Body of pancreas (tissue), 4 donors: ENCODE data around the gene SNAI3. TPM values are rescaled to one million over a fixed set of nuclear protein-coding genes. Genes with fewer than 3 reads are reported as not detected.

Experiments used
- ATAC-seq: fragments of 150-250 bp; one replicate; pipeline ENCODE4 v1.9.1; 2016
- DNase-seq, 4 donors: peaks; one replicate each; pipeline ENCODE4 v3.0.0-alpha.2; 2019
- H3K27ac ChIP-seq, 4 donors: fragments of 200-600 bp; sonication (generic); 1 replicate in 3 of 4; 2 replicates in 1 of 4; pipeline versions ENCODE4 v1.5.1 to v1.6.1; 2016 to 2019; ENCODE audit warnings: mild to moderate bottlenecking in 1 of 4, mixed read lengths in 1 of 4, moderate library complexity in 1 of 4
- H3K27me3 ChIP-seq, 2 donors: fragments of 200-600 bp; sonication (generic); one replicate each; pipeline ENCODE4 v1.6.0; 2016; ENCODE audit warnings: mild to moderate bottlenecking in 1 of 2
- H3K36me3 ChIP-seq, 2 donors: fragments of 200-600 bp; sonication (generic); replicated peaks in 1 of 2; 2 replicates each; pipeline ENCODE4 v1.5.1; 2016; ENCODE audit warnings: low read depth in 2 of 2; ENCODE audit not compliant: insufficient read depth in 1 of 2
- H3K4me1 ChIP-seq: fragments of 200-600 bp; sonication (generic); one replicate; pipeline ENCODE4 v1.6.0; 2016
- H3K4me3 ChIP-seq, 2 donors: fragments of 200-600 bp; sonication (generic); 1 replicate in 1 of 2; 2 replicates in 1 of 2; pipeline ENCODE4 v1.5.1; 2016 to 2019
- H3K9me3 ChIP-seq, 3 donors: fragments of 200-600 bp; sonication (generic); 1 replicate in 2 of 3; 2 replicates in 1 of 3; pipeline ENCODE4 v1.5.1; 2016
- POLR2A ChIP-seq, 3 donors: fragments of 450-650 bp; IDR thresholded peaks; one replicate each; pipeline ENCODE4 v1.6.1; 2016; ENCODE audit warnings: antibody characterized with exemption in 3 of 3, mild to moderate bottlenecking in 2 of 3
- WGBS, 2 donors: methylation state at CpG; one replicate each; pipeline ENCODE4 v1.1.5; 2017; 5-methylcytosine and 5-hydroxymethylcytosine counted together
- intact Hi-C: fragments of 100-400 bp; cut with DNase I; formaldehyde crosslinking; loops from one replicate; pipeline ENCODE4 v1.15.1; 2023
- total RNA-seq, 2 donors: library from RNA; depleted of rRNA; stranded (reverse); fragments of >200 nt; gene quantifications; one replicate each; pipeline ENCODE4 v1.1.0, GENCODE V29; 2016
- TF ChIP-seq, protein P1 (sequence below), 7 experiments: fragments of 450-650 bp in 4 of 7; fragments of 200-600 bp in 3 of 7; sonication (generic) in 3 of 7; IDR thresholded peaks; one replicate each; pipeline ENCODE4 v1.5.1; 2016 to 2019; ENCODE audit warnings: antibody characterized with exemption in 7 of 7

Gene SNAI3
- total RNA-seq, 2 donors from 2014 or later: 0.26 TPM; not detected in 1

GRCh38 chr16:88655733-88656281, 30.5 kb downstream of the SNAI3 start:
- Histone ChIP-seq H3K9me3 (no peaks in the 10 kb centered on the region), H3K36me3 (no peaks in the 10 kb centered on the region), H3K4me3 (no peak overlapping the region), H3K27me3 (no peaks in the 10 kb centered on the region), H3K4me1 (peaks cover 14% of the 10 kb centered on the region), H3K27ac (no peak overlapping the region)
- intact Hi-C loops: no loop called here
- 92 to 96% methylated on average over 14 to 28 of the region's 29 CpGs for WGBS, 2 donors
- DNase-seq (no peak), ATAC-seq (no peak)
- TF ChIP-seq POLR2A (IDR thresholded peaks at IDR 0.05): no peak

DNA sequence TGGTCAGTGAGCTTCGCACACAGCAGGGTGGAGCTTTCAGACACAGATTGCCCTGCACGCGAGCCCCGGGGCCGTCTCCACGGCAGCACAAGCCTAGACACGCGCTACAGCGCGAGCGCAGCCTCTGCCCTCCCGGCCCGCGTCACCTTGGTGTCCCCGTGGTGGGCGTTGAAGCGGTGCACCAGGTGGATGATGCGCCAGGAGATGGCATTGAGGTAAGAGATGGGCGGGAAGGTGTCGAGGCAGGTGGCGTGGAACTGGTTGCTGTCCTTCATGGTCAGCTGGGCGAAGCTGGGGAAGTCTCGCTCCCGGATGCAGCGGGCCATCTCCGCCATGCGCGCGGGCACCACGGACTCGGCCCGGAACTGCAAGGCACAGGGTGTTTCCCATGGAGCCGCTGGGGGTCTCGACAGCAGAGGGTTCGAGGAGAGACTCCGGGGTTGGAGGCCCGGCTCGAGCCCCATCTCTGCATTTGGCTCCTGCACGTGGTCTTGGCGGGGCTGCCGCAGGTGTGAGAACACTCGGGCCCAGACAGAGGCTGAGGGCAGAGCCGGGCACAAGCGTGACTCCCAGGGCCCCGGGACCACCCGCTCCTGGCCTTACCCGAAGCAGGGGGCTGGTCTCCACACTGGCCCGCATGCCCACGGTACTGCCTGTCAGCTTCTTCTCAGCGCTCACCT, 31.1 kb downstream of the SNAI3 start:
- Histone ChIP-seq H3K36me3 (no peaks in the 10 kb centered on the region), H3K4me1 (peaks cover 17% of the 10 kb centered on the region), H3K27ac (no peak overlapping the region), H3K4me3 (no peak overlapping the region), H3K27me3 (no peaks in the 10 kb centered on the region), H3K9me3 (no peaks in the 10 kb centered on the region)
- 95 to 96% methylated on average over 10 to 42 of the region's 50 CpGs for WGBS, 2 donors
- TF ChIP-seq, protein P1, sequence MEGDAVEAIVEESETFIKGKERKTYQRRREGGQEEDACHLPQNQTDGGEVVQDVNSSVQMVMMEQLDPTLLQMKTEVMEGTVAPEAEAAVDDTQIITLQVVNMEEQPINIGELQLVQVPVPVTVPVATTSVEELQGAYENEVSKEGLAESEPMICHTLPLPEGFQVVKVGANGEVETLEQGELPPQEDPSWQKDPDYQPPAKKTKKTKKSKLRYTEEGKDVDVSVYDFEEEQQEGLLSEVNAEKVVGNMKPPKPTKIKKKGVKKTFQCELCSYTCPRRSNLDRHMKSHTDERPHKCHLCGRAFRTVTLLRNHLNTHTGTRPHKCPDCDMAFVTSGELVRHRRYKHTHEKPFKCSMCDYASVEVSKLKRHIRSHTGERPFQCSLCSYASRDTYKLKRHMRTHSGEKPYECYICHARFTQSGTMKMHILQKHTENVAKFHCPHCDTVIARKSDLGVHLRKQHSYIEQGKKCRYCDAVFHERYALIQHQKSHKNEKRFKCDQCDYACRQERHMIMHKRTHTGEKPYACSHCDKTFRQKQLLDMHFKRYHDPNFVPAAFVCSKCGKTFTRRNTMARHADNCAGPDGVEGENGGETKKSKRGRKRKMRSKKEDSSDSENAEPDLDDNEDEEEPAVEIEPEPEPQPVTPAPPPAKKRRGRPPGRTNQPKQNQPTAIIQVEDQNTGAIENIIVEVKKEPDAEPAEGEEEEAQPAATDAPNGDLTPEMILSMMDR (IDR thresholded peaks at IDR 0.05): no peak
- no peak for TF ChIP-seq POLR2A (IDR thresholded peaks at IDR 0.05)
- no peak for DNase-seq
- intact Hi-C loops: no loop called here
- ATAC-seq: no peak

DNA sequence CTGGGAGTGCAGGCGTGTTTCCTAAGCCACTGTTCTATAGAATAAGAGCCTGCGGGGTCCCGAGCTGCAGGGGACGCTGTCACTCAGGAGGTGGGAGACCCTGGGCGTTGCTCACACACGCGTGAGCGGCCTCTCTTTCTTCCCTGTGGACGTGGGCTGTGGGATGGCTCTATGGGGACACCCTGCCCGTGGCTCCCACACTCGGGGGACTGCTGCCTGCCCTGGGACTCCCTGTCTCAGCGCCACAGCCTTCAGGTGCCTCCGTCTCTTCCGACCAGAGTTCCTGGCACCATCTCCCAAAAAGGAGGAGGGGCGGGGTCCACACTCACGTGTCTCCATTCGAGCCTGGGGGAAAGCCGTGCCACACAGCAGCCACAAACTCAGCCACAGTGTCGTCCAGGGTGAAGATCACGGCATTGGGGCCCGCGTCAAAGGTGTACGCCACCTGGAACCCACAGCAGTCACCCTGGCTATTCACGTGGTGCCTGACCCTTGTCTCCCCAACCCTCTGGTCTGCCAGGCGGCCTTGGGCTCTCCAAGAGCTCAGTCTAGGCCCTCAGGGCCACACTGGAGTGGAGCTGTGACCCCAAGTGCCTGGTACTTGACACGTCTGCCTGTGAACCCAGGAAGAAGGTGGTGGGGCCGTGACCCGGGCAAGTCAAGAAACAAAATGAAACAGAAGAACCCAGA, 31.8 kb downstream of the SNAI3 start:
- H3K27ac ChIP-seq: no peak overlapping the region
- H3K9me3 ChIP-seq: no peaks in the 10 kb centered on the region
- no peaks in the 10 kb centered on the region for H3K27me3 ChIP-seq
- H3K36me3 ChIP-seq: no peaks in the 10 kb centered on the region
- TF ChIP-seq, protein P1 (IDR thresholded peaks at IDR 0.05): no peak
- TF ChIP-seq POLR2A (IDR thresholded peaks at IDR 0.05): no peak
- 89 to 93% methylated on average over 28 of the region's 28 CpGs for WGBS, 2 donors
- no peak overlapping the region for H3K4me3 ChIP-seq
- ATAC-seq: no peak
- DNase-seq: no peak
- peaks cover 24% of the 10 kb centered on the region for H3K4me1 ChIP-seq
- intact Hi-C loops: no loop called here

DNA sequence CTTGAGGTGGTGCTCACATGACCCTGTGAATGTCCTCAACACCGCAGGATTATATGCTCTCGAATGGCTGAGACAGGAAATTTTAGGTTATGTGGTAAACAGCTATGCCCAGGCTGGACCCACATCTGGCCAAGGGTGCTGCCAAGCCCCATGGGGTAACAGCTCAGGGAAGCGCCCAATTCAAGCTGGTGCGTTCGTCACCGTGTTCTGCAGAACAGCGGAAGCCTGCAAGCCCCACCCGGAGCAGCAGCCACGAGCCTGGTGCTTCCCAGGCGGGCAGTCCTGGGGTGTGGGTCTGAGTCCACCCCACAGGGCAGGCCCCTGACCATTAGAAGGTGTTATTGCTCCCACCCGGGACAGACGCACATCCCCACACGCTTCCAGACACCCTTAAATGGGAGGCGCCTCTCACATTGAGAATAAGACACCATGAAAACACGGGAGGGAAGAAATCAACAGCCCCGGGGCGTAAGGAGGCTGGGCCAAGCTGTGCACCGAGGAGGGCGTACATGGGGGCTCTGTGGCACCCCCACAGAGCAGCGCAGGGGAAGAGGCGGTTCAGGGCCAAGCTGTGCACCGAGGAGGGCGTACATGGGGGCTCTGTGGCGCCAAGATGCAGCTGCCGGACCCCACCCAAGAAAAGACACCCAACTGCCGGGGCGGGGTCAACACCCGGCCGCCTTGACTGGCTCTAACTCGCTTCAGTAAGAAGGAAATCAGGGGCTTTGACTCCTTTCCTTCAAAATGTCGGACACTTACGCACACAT, 32.5 kb downstream of the SNAI3 start:
- H3K27me3 ChIP-seq: no peaks in the 10 kb centered on the region
- TF ChIP-seq, protein P1 (IDR thresholded peaks at IDR 0.05): no peak
- no peak for TF ChIP-seq POLR2A (IDR thresholded peaks at IDR 0.05)
- H3K4me3 ChIP-seq: no peak overlapping the region
- H3K27ac ChIP-seq: no peak overlapping the region
- WGBS, 2 donors: 87 to 88% methylated on average over 21 to 32 of the region's 32 CpGs
- DNase-seq (no peak), ATAC-seq (no peak)
- peaks cover 31% of the 10 kb centered on the region for H3K4me1 ChIP-seq
- H3K36me3 ChIP-seq: no peaks in the 10 kb centered on the region
- intact Hi-C loops: no loop called here
- no peaks in the 10 kb centered on the region for H3K9me3 ChIP-seq

DNA sequence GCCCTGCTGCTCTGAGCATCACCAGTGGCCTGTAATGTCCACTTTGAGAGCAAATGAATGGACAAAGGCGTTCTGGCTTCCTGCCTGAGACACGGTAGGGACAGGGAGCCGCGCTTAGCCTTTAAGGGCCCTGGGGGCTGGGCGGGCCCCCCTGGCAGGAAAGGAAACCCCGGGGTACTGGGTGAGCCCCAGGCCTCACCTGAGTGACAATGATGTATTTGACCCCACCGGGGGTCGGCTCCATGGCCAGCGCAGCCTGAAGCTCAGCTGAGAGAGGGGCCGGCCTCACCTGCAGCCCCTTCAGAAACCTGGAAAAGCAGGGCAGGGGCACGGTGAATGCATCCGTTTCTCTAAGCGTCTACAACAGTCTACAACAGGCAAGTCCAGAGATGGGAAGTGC, 33.2 kb downstream of the SNAI3 start:
- Histone ChIP-seq H3K4me3 (no peak overlapping the region), H3K36me3 (no peaks in the 10 kb centered on the region), H3K27ac (no peak overlapping the region), H3K4me1 (peaks cover 31% of the 10 kb centered on the region), H3K27me3 (no peaks in the 10 kb centered on the region), H3K9me3 (no peaks in the 10 kb centered on the region)
- intact Hi-C loops: no loop called here
- TF ChIP-seq POLR2A (IDR thresholded peaks at IDR 0.05): no peak
- TF ChIP-seq, protein P1 (IDR thresholded peaks at IDR 0.05): no peak
- WGBS, 2 donors: 91 to 93% methylated on average over 12 to 13 of the region's 13 CpGs
- ATAC-seq: no peak
- no peak for DNase-seq
